ENCODE data around the gene SSBP4. TPM values are rescaled to one million over a fixed set of nuclear protein-coding genes. Genes with fewer than 3 reads are reported as not detected.

Gene SSBP4
- total RNA-seq, 1 experiment from 2014 or later = 46.1 TPM

DNA sequence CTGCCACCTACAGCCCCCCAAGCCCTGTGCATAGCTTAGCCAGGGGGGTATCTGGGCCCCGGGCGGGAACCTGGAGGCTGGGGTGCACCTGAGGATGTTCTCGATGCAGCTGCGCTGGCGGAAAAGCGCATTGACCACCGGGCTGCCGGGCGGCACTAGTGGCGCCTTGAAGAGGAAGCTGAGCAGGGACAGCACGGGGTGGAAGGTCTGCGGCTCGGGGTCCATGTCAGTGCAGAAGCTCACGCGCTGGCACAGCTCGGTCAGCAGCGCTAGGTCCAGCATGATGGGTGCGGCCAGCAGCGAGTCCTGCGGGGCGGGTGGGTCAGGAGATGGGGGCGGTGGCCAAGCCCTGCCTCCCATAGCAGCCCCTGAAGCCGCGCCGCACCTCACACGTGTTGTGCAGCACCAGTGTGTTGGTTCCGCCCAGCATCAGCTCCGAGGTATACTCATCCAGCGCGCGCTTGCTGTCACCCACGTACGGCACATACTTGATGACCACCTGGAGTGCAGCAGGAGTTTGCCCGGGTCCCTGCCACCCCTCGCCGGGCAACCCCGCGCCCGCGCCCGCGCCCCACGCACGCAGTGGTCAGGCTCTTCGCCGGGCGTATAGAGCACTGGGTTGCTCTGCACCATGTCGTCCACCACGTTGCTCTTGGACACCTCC, 16.1 kb downstream of the SSBP4 start:
- TF ChIP-seq CTCF (conservative IDR thresholded peaks at IDR 0.05) = no peak
- Histone ChIP-seq H3K9ac (ENCODE audit: extremely low read depth, insufficient read length, low read length) (no peak overlapping the region), H2AFZ (ENCODE audit: low read length) (no peak overlapping the region), H2BK120ac (ENCODE audit: low read depth, low read length, poor library complexity, severe bottlenecking) (no peak overlapping the region), H3K23me2 (ENCODE audit: insufficient read length, low read depth, low read length, poor library complexity, severe bottlenecking) (peaks cover 16% of the 10 kb centered on the region), H3K4me1 (ENCODE audit: insufficient read depth, low read length) (peaks cover 7% of the 10 kb centered on the region; the same call in 1 of the 2 replicates), H3K27ac (ENCODE audit: insufficient read length, low read depth, low read length) (no peak overlapping the region), H3T11ph (ENCODE audit: low read length) (no peak overlapping the region), H2BK5ac (ENCODE audit: insufficient read length, low read length) (no peak overlapping the region), H3K9me3 (ENCODE audit: control insufficient read depth, low read depth, low read length) (no peaks in the 10 kb centered on the region), H3K14ac (ENCODE audit: insufficient read depth, low read length) (no peak overlapping the region), H3K23ac (ENCODE audit: insufficient read length, low read depth, low read length) (no peak overlapping the region), H2BK15ac (ENCODE audit: low read depth, low read length) (no peak overlapping the region), H3K4me2 (ENCODE audit: insufficient read depth, insufficient read length, low read length) (no peak overlapping the region), H3K27me3 (ENCODE audit: insufficient read depth, low read length) (no peaks in the 10 kb centered on the region), H2BK20ac (ENCODE audit: low read depth, low read length, poor library complexity, severe bottlenecking) (no peak overlapping the region), H2BK12ac (ENCODE audit: insufficient read length, low read depth, low read length) (no peak overlapping the region), H4K5ac (ENCODE audit: insufficient read length, low read depth, low read length) (no peak overlapping the region), H2AK5ac (ENCODE audit: insufficient read length, low read length) (no peak overlapping the region), H4K91ac (ENCODE audit: insufficient read length, low read depth, low read length) (no peak overlapping the region), H3K79me1 (ENCODE audit: insufficient read depth, low read depth, low read length, poor library complexity, severe bottlenecking) (no peaks in the 10 kb centered on the region), H4K8ac (replicated peaks; ENCODE audit: insufficient read length, low read depth, low read length) (no peak overlapping the region), H4K20me1 (ENCODE audit: control insufficient read depth, insufficient read depth, insufficient read length) (peaks cover 3% of the 10 kb centered on the region), H3K56ac (ENCODE audit: insufficient read length, low read depth, low read length) (no peak overlapping the region), H3K18ac (ENCODE audit: insufficient read length, low read depth, low read length) (no peak overlapping the region), H3K79me2 (ENCODE audit: insufficient read depth, low read length) (no peaks in the 10 kb centered on the region), H3K4ac (ENCODE audit: low read depth, low read length) (no peak overlapping the region)
- Mint-ChIP-seq H3K27ac (no peak overlapping the region), H3K4me3 (peak overlapping the region; percentile 14 to 23; a peak in 2 of 5 replicates), H3K27me3 (ENCODE audit: low read depth) (peaks cover 2% of the 10 kb centered on the region), H3K36me3 (ENCODE audit: insufficient read depth in 1 of 3, low read depth in 3 of 3) (peaks cover 2 to 21% (median 19%) of the 10 kb centered on the region in 3 experiments; a peak in 6 of 7 replicates), H3K9me3 (no peaks in the 10 kb centered on the region; a peak in 1 of 5 replicates), H3K4me1 (peaks cover 32 to 40% of the 10 kb centered on the region in 2 experiments)
- no peak for DNase-seq
- no CpG with 5 or more reads among the region's 49 CpGs for WGBS (ENCODE audit: extremely low coverage, insufficient read length, low lambda C conversion rate)

All from H9 (cell line).